HUES48 (cell line): Measurements from ENCODE around the gene CEBPE.

Source experiments
- H3K27ac ChIP-seq: one replicate; pipeline ENCODE4 v1.7.0; 2013; ENCODE audit warnings: low read depth, low read length, inconsistent platforms
- H3K27me3 ChIP-seq: 2 replicates; pipeline ENCODE4 v1.6.1; 2013; ENCODE audit warnings: mild to moderate bottlenecking, low read length; ENCODE audit not compliant: control insufficient read depth, insufficient read depth
- H3K36me3 ChIP-seq: 2 replicates; pipeline ENCODE4 v1.6.1; 2013; ENCODE audit warnings: low read length; ENCODE audit not compliant: control insufficient read depth, insufficient read depth
- H3K4me1 ChIP-seq: 2 replicates; pipeline ENCODE4 v1.6.1; 2013; ENCODE audit warnings: mild to moderate bottlenecking, low read length; ENCODE audit not compliant: control insufficient read depth, insufficient read depth
- H3K4me3 ChIP-seq: 2 replicates; pipeline ENCODE4 v1.5.1; 2013; ENCODE audit warnings: mild to moderate bottlenecking, low read depth, low read length
- H3K9ac ChIP-seq: 2 replicates; pipeline ENCODE4 v1.6.1; 2013; ENCODE audit warnings: mild to moderate bottlenecking, low read depth, low read length, moderate library complexity
- H3K9me3 ChIP-seq: 2 replicates; pipeline ENCODE4 v1.6.1; 2013; ENCODE audit warnings: low read length; ENCODE audit not compliant: control insufficient read depth, insufficient read depth

CEBPE gene

GRCh38 chr14:23143911-23144310 is 24.9 kb upstream of the CEBPE start:
- H3K9ac ChIP-seq: no peak overlapping the region
- H3K4me1 ChIP-seq: no peaks in the 10 kb centered on the region
- H3K27ac ChIP-seq: no peak overlapping the region
- no peak overlapping the region for H3K4me3 ChIP-seq
- no peaks in the 10 kb centered on the region for H3K27me3 ChIP-seq
- H3K36me3 ChIP-seq: peaks cover 40% of the 10 kb centered on the region
- H3K9me3 ChIP-seq: no peaks in the 10 kb centered on the region

GRCh38 chr14:23142826-23143225 is 23.8 kb upstream of the CEBPE start:
- H3K27ac ChIP-seq: no peak overlapping the region
- H3K4me3 ChIP-seq: no peak overlapping the region
- no peaks in the 10 kb centered on the region for H3K27me3 ChIP-seq
- no peaks in the 10 kb centered on the region for H3K9me3 ChIP-seq
- no peak overlapping the region for H3K9ac ChIP-seq
- H3K36me3 ChIP-seq: peaks cover 44% of the 10 kb centered on the region
- no peaks in the 10 kb centered on the region for H3K4me1 ChIP-seq

- H3K27ac ChIP-seq: no peak overlapping the region
- no peak overlapping the region for H3K4me3 ChIP-seq
- H3K4me1 ChIP-seq: no peaks in the 10 kb centered on the region
- H3K9me3 ChIP-seq: no peaks in the 10 kb centered on the region
- no peak overlapping the region for H3K9ac ChIP-seq
- H3K36me3 ChIP-seq: peaks cover 54% of the 10 kb centered on the region
- no peaks in the 10 kb centered on the region for H3K27me3 ChIP-seq
Measured at GRCh38 chr14:23141706-23142444, 22.8 kb upstream of the CEBPE start.

DNA sequence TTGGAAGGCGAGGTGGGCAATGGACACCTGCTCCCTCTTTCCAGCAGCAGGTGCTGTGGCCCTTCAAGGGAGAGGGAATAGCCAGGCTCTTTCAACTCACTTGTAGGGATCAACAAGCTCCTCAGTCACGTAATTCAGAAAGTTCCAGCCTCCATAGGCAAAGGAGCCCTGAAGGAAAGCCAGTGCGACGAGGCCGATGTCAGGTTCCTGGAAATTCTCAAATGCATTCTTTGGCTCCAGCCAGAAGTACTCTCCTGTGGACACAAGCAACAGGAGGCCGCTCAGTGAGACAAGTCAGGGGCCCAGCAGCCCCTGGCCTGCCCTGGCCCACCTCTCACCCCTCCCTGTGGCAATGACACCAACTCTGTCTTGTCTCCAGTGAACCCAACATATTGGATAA is 21.3 kb upstream of the CEBPE start:
- H3K4me3 ChIP-seq: no peak overlapping the region
- no peaks in the 10 kb centered on the region for H3K4me1 ChIP-seq
- no peak overlapping the region for H3K9ac ChIP-seq
- no peaks in the 10 kb centered on the region for H3K27me3 ChIP-seq
- peaks cover 64% of the 10 kb centered on the region for H3K36me3 ChIP-seq
- H3K27ac ChIP-seq: no peak overlapping the region
- no peaks in the 10 kb centered on the region for H3K9me3 ChIP-seq

- H3K9me3 ChIP-seq: no peaks in the 10 kb centered on the region
- H3K36me3 ChIP-seq: peaks cover 64% of the 10 kb centered on the region
- no peak overlapping the region for H3K9ac ChIP-seq
Measured at GRCh38 chr14:23139874-23140273, 20.8 kb upstream of the CEBPE start.

GRCh38 chr14:23137813-23138535 is 18.9 kb upstream of the CEBPE start:
- Histone ChIP-seq H3K27ac (no peak overlapping the region), H3K27me3 (no peaks in the 10 kb centered on the region), H3K36me3 (peaks cover 57% of the 10 kb centered on the region), H3K9ac (no peak overlapping the region), H3K4me1 (no peaks in the 10 kb centered on the region), H3K4me3 (no peak overlapping the region), H3K9me3 (no peaks in the 10 kb centered on the region)

More at GRCh38 chr14:23139874-23140273, 20.8 kb upstream of the CEBPE start:
- Histone ChIP-seq H3K4me1 (no peaks in the 10 kb centered on the region), H3K27ac (no peak overlapping the region), H3K4me3 (no peak overlapping the region), H3K27me3 (no peaks in the 10 kb centered on the region)

GRCh38 chr14:23137192-23137812 is 18.2 kb upstream of the CEBPE start:
- Histone ChIP-seq H3K4me1 (no peaks in the 10 kb centered on the region), H3K36me3 (peaks cover 51% of the 10 kb centered on the region), H3K27me3 (no peaks in the 10 kb centered on the region), H3K9ac (no peak overlapping the region), H3K27ac (no peak overlapping the region), H3K9me3 (no peaks in the 10 kb centered on the region), H3K4me3 (no peak overlapping the region)

- Histone ChIP-seq H3K36me3 (peaks cover 52% of the 10 kb centered on the region), H3K27me3 (no peaks in the 10 kb centered on the region), H3K9ac (no peak overlapping the region), H3K9me3 (no peaks in the 10 kb centered on the region), H3K4me3 (no peak overlapping the region), H3K4me1 (no peaks in the 10 kb centered on the region), H3K27ac (no peak overlapping the region)
Measured at GRCh38 chr14:23136566-23137133, 17.6 kb upstream of the CEBPE start.

GRCh38 chr14:23132970-23133369 is 13.9 kb upstream of the CEBPE start:
- no peak overlapping the region for H3K27ac ChIP-seq
- no peaks in the 10 kb centered on the region for H3K27me3 ChIP-seq
- H3K9me3 ChIP-seq: no peaks in the 10 kb centered on the region
- H3K36me3 ChIP-seq: peaks cover 61% of the 10 kb centered on the region
- no peaks in the 10 kb centered on the region for H3K4me1 ChIP-seq
- H3K4me3 ChIP-seq: no peak overlapping the region
- H3K9ac ChIP-seq: no peak overlapping the region

DNA sequence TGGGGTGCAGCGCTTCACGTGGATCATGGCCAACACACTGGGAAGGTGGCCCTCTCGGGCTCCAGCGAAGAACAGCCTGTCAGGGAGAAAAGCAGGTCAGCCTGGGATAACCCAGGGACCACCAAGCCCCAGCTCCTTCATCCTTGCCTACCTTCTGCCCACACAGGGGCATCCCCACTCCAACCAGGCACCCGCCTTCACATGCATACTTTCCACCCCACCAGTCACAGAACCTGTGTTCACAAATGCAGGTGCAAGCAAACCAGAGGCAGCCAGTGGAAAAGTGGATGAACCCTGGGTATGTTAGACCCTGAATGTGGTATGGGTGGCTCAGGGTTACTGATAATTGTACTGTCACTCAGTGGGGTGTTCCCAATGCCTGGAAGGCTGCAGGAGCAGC is 12.4 kb upstream of the CEBPE start:
- Histone ChIP-seq H3K36me3 (peaks cover 58% of the 10 kb centered on the region), H3K4me1 (no peaks in the 10 kb centered on the region), H3K27ac (no peak overlapping the region), H3K4me3 (no peak overlapping the region), H3K9me3 (no peaks in the 10 kb centered on the region), H3K9ac (no peak overlapping the region), H3K27me3 (no peaks in the 10 kb centered on the region; the same call in 1 of the 2 replicates)

DNA sequence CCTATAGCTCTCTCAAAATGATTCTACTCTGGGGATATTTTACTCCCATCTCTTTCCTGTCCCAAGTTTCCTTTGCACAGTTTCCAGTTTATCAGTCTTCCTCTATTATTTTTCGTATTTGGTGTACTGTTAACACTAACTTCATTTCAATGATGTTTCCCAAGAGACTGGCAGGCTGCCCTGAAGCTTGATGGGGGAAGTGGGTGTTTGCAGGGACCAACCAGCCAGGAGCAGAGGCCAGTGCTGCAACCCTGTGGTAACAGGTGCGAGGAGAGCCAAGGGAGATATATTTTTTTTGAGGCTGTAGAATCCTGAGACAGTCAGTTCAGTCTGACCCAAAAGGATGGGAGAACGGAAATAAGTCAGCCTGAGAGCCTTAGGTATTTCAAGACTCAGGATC is 11.8 kb upstream of the CEBPE start:
- Histone ChIP-seq H3K9ac (no peak overlapping the region), H3K27me3 (no peaks in the 10 kb centered on the region; the same call in 1 of the 2 replicates), H3K27ac (no peak overlapping the region), H3K9me3 (no peaks in the 10 kb centered on the region), H3K4me3 (no peak overlapping the region), H3K4me1 (peaks cover 3% of the 10 kb centered on the region; the same call in 1 of the 2 replicates), H3K36me3 (peaks cover 52% of the 10 kb centered on the region)
